MM.1S (cell line): ENCODE results near the gene PBX4.

Experiments
- DNase-seq: peaks from one replicate; pipeline ENCODE4 v3.0.0-alpha.2; 2015
- H2AFZ ChIP-seq: fragments of 300-600 bp; sonication (generic); 2 replicates; pipeline ENCODE4 v1.6.0; 2016; ENCODE audit warnings: antibody characterized with exemption, low read length
- H3F3A ChIP-seq: fragments of 300-600 bp; sonication (generic); 2 replicates; pipeline ENCODE4 v1.6.1; 2016; ENCODE audit warnings: mild to moderate bottlenecking, antibody characterized with exemption, low read length, moderate library complexity, mixed read lengths; ENCODE audit not compliant: insufficient read depth
- H3K27ac ChIP-seq: fragments of 300-600 bp; sonication (generic); 2 replicates; pipeline ENCODE4 v1.5.1; 2016; ENCODE audit warnings: mild to moderate bottlenecking, low read length
- H3K27me3 ChIP-seq: fragments of 300-600 bp; sonication (generic); replicated peaks from 2 replicates; pipeline ENCODE4 v1.6.0; 2016; ENCODE audit warnings: low read length; ENCODE audit not compliant: insufficient read depth
- H3K36me3 ChIP-seq: fragments of 300-600 bp; sonication (generic); replicated peaks from 2 replicates; pipeline ENCODE4 v1.6.1; 2016; ENCODE audit warnings: mild to moderate bottlenecking, low read length, mixed read lengths; ENCODE audit not compliant: insufficient read depth
- H3K4me1 ChIP-seq: fragments of 300-600 bp; sonication (generic); 2 replicates; pipeline ENCODE4 v1.6.1; 2016; ENCODE audit warnings: low read length, mixed read lengths
- H3K4me2 ChIP-seq: fragments of 300-600 bp; sonication (generic); 2 replicates; pipeline ENCODE4 v1.6.0; 2016; ENCODE audit warnings: low read depth, low read length
- H3K4me3 ChIP-seq: fragments of 300-600 bp; sonication (generic); 2 replicates; pipeline ENCODE4 v1.5.1; 2016; ENCODE audit warnings: low read length, mixed read lengths
- H3K79me2 ChIP-seq: fragments of 300-600 bp; sonication (generic); 2 replicates; pipeline ENCODE4 v1.6.1; 2016; ENCODE audit warnings: mixed run types, low read length, mixed read lengths
- H3K9ac ChIP-seq: fragments of 300-600 bp; sonication (generic); 2 replicates; pipeline ENCODE4 v1.6.1; 2016; ENCODE audit warnings: low read length, mixed read lengths
- H3K9me2 ChIP-seq: fragments of 300-600 bp; sonication (generic); replicated peaks from 2 replicates; pipeline ENCODE4 v1.6.1; 2016; ENCODE audit warnings: mild to moderate bottlenecking, low read length, mixed read lengths; ENCODE audit not compliant: insufficient read depth
- H3K9me3 ChIP-seq: fragments of 300-600 bp; sonication (generic); replicated peaks from 2 replicates; pipeline ENCODE4 v1.6.1; 2016; ENCODE audit warnings: mild to moderate bottlenecking, low read length, mixed read lengths; ENCODE audit not compliant: insufficient read depth
- H4K20me1 ChIP-seq: fragments of 300-600 bp; sonication (generic); 2 replicates; pipeline ENCODE4 v1.6.1; 2016; ENCODE audit warnings: mild to moderate bottlenecking, low read length, moderate library complexity, mixed read lengths; ENCODE audit not compliant: insufficient read depth
- EZH2 ChIP-seq: fragments of 300-600 bp; sonication (generic); optimal IDR thresholded peaks from 2 replicates; pipeline ENCODE3; 2017; ENCODE audit warnings: low read depth, mild to moderate bottlenecking, antibody characterized with exemption, low read length, mixed read lengths
- EZH2phosphoT487 ChIP-seq: fragments of 300-600 bp; sonication (generic); IDR thresholded peaks from 2 replicates; pipeline ENCODE4 v1.6.1; 2018; ENCODE audit warnings: antibody characterized with exemption, low read length
- TF ChIP-seq, protein P1 (sequence below): fragments of 300-600 bp; sonication (generic); IDR thresholded peaks from 2 replicates; pipeline ENCODE4 v1.5.1; 2016; ENCODE audit warnings: antibody characterized with exemption, low read length, mixed read lengths

PBX4 gene

DNA sequence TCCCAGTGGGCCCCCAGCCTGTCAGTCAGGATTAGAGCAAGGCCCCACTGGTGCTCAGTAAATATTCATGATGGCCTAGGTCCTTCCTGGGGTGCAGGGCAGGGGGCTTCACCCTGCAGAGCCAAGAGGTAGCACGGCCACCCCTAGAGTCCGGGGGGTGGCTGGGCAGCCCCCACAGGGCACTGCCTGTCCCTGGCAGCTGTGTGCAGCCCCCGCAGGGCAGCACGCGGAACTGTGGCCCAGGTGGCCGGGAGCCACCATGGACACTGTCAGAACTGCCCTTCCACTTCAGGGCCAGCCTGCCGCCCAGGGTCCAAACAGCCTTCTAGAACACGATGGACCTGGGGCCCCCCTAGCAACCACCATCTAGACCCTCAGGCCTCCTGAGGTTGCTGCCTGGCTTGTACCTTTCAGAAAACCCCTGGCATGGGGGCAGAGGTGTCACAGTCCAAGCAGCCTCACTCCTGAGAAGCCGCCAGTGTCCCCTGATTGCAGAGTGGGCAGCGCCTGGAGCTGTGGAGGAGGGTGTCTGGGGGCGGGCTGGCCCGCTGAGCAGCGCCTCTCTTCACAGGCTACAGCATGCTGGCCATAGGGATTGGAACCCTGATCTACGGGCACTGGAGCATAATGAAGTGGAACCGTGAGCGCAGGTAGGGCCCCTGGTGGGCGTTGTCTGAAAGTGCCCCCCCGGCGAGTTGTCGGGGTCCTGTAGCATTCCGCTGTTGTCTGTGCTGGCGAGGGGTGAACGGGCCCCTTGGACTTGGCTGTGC lies 92.7 kb downstream of the PBX4 start:
- peaks cover 13% of the 10 kb centered on the region for H3K79me2 ChIP-seq
- no peak overlapping the region for H3K27ac ChIP-seq
- H4K20me1 ChIP-seq = no peaks in the 10 kb centered on the region
- no peak for DNase-seq
- H3K9me2 ChIP-seq = no peaks in the 10 kb centered on the region
- H3K9ac ChIP-seq = no peak overlapping the region
- H3F3A ChIP-seq = no peaks in the 10 kb centered on the region
- H3K36me3 ChIP-seq = no peaks in the 10 kb centered on the region
- no peak overlapping the region for H2AFZ ChIP-seq
- no peaks in the 10 kb centered on the region for H3K4me1 ChIP-seq
- H3K9me3 ChIP-seq = no peaks in the 10 kb centered on the region
- H3K4me2 ChIP-seq = no peak overlapping the region
- no peak for TF ChIP-seq EZH2
- no peak for TF ChIP-seq EZH2phosphoT487
- TF ChIP-seq, protein P1, sequence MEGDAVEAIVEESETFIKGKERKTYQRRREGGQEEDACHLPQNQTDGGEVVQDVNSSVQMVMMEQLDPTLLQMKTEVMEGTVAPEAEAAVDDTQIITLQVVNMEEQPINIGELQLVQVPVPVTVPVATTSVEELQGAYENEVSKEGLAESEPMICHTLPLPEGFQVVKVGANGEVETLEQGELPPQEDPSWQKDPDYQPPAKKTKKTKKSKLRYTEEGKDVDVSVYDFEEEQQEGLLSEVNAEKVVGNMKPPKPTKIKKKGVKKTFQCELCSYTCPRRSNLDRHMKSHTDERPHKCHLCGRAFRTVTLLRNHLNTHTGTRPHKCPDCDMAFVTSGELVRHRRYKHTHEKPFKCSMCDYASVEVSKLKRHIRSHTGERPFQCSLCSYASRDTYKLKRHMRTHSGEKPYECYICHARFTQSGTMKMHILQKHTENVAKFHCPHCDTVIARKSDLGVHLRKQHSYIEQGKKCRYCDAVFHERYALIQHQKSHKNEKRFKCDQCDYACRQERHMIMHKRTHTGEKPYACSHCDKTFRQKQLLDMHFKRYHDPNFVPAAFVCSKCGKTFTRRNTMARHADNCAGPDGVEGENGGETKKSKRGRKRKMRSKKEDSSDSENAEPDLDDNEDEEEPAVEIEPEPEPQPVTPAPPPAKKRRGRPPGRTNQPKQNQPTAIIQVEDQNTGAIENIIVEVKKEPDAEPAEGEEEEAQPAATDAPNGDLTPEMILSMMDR = no peak
- H3K27me3 ChIP-seq = no peaks in the 10 kb centered on the region
- no peak overlapping the region for H3K4me3 ChIP-seq

DNA sequence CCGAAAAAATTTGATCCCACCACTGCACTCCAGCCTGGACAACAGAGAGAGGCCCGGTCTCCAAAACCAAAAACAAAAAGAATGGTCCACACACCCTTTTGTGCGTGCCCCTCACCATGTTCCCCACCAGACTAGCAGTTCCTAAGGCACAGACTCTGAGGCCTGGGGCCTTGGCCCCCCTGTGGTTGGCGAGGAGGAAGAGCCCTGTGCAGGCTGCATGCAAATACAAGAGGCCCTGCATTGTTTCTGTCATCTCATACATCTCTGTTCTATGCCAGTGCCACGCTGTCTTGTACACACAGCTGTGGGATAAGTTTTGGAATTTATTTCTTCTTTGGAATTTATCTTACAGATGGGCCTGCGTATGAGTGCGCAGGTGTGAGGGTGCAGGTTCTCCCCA lies 94.4 kb downstream of the PBX4 start:
- H3K79me2 ChIP-seq = peaks cover 29% of the 10 kb centered on the region
- DNase-seq = no peak
- H3K27me3 ChIP-seq = no peaks in the 10 kb centered on the region
- no peaks in the 10 kb centered on the region for H4K20me1 ChIP-seq
- no peak overlapping the region for H3K4me2 ChIP-seq
- no peak overlapping the region for H3K27ac ChIP-seq
- H2AFZ ChIP-seq = no peak overlapping the region
- TF ChIP-seq, protein P1 = no peak
- TF ChIP-seq EZH2phosphoT487 = no peak
- H3K9me3 ChIP-seq = no peaks in the 10 kb centered on the region
- H3K4me1 ChIP-seq = no peaks in the 10 kb centered on the region
- H3K36me3 ChIP-seq = no peaks in the 10 kb centered on the region
- no peaks in the 10 kb centered on the region for H3F3A ChIP-seq
- H3K9ac ChIP-seq = no peak overlapping the region
- no peaks in the 10 kb centered on the region for H3K9me2 ChIP-seq
- H3K4me3 ChIP-seq = no peak overlapping the region

DNA sequence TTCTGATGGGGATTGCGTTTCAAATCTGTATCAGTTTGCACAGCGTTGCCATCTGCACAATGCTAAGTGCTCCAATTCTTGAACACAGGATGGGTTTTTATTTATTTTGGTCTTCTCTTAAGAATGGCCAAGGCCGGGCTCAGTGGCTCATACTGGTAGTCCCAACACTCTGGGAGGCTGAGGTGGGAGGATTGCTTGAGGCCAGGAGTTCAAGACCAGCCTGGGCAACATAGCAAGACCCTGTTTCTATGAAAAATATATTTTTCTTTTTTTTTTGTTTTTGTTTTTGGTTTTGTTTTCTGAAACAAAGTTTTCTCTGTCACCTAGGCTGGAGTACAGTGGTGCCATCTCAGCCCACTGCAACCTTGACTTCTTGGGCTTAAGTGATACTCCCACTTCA lies 95.3 kb downstream of the PBX4 start:
- Histone ChIP-seq H4K20me1 (no peaks in the 10 kb centered on the region), H3K4me2 (no peak overlapping the region), H3K9me2 (no peaks in the 10 kb centered on the region)

More for the DNA sequence above, 95.3 kb downstream of the PBX4 start:
- no peak for DNase-seq
- Histone ChIP-seq H2AFZ (no peak overlapping the region), H3K4me3 (no peak overlapping the region), H3K4me1 (no peaks in the 10 kb centered on the region), H3K27ac (no peak overlapping the region), H3F3A (no peaks in the 10 kb centered on the region), H3K27me3 (no peaks in the 10 kb centered on the region), H3K36me3 (no peaks in the 10 kb centered on the region), H3K9ac (no peak overlapping the region), H3K79me2 (peaks cover 31% of the 10 kb centered on the region), H3K9me3 (no peaks in the 10 kb centered on the region)
- no peak for TF ChIP-seq EZH2
- TF ChIP-seq, protein P1 = no peak
- TF ChIP-seq EZH2phosphoT487 = no peak
